Kidney glomerular epithelial cell (primary cell): Measurements from ENCODE around the gene HS3ST3A1.
A peak's percentile ranks its signal among the peaks of the same experiment; 100 is the strongest.

Experiments
- DNase-seq: peaks from one replicate; lab custom pipeline; 2025; lab: John Stamatoyannopoulos, UW

The HS3ST3A1 gene

DNA sequence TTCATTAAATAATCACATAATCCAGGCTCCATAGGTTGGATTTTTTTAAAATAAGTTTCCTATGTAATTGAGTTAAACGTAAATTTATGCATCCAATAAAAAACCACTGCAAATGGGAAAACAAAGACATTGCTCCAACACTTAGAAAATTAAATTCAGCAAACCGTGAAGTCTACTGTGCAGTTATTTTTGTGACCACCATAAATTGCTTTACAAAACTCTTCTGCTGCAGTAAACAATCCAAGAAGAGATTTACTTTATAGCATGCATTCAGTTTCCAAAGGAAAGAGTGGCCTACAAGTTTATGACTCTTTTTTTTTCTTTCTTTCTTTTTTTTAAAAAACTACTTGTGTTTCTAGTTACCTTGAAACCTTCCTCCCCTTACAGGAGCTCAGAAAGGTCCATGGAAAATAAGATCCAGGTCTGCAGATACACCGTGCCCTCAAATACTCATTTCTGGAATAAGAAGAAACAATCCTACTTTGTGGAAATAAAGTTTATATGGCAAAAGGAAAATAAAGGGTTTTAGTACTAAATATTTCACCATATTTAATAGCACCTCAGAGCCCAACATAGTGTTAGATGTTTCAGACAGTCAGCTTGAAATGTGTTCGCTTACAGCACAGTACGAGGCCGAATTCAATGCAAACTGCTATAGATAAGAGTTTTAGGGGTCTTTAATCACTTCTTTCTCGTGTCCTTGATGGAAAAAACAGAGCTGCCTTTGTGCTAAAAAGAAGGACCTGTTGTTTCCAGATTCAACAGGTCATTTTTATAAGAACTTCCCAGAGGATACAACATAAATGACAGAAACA lies 3.2 kb downstream of the HS3ST3A1 start:
- DNase-seq: no peak

DNA sequence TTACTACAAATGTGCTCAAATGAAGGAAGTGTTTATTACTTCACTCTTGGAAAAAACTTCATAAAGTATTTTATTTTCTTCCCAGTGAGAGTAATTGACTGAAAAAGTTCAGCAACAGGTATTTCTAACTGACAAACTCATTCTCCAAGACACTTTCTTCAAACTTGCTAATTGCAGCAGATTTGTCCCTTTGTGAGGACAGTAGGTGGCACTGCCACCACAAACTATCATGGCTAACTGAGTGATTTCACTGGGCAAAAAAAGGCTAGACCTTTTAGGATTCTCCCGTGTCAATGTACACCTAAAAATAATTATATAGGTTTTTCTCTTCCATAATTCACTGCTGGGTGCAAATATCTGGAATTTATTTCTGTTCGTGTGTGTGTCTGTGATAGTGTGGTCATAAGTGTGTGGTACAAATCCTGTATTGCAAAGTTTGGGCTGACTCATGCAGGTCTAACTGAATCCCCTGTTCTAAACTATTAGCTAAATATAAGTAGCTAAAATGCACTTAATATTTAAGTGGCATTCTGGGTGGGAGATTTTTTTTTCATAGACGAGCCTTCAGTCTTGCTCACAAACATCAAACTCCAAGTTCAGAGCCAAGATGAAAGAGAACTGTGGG lies 3.9 kb downstream of the HS3ST3A1 start:
- peak; percentile 35 for DNase-seq

DNA sequence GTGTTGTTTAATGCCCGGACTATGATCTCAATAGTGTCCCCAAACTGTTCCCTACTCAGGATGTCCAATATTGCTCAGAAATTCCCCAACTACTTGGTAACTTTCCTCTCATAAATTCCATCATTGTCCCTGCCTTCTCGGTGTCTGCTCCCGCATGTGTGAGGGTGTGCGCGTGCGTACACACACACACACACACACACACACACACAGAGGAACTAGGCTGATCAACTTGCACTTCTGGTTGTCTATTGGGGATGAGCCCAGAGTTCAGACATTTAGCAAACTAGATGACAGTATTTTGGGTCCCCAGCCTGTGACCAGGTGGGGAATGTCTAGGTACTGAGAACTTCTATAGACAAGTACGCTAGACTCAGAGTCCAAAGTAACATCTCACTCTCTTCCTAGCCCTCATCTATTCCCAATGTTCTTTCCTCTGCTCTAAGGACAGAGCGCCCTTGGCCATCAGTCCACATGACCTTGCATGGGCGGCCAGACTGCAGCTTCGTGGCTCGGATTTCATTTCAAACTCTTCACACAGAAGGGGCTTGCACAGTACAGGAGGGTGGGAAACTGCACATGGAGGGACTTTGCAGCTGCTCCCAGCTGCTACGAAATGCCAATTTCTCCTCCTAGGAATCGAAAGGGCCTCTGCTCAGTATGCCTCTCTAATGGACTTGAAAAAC lies 5.3 kb downstream of the HS3ST3A1 start:
- DNase-seq: no peak

DNA sequence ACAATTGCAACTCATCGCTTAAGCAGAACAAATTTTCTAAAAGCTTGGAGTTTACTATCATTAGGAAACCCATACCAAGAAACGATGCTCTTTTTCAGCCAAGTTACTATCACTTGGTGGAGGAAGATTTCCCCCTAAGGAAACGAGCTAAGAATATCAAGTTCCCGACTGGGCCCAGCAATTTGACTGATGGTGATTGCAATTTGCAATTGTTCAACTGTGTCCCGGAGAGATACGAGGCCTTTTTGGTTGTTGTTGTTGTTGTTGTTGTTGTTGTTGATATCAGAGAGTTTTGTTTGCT lies 6.2 kb downstream of the HS3ST3A1 start:
- no peak for DNase-seq

DNA sequence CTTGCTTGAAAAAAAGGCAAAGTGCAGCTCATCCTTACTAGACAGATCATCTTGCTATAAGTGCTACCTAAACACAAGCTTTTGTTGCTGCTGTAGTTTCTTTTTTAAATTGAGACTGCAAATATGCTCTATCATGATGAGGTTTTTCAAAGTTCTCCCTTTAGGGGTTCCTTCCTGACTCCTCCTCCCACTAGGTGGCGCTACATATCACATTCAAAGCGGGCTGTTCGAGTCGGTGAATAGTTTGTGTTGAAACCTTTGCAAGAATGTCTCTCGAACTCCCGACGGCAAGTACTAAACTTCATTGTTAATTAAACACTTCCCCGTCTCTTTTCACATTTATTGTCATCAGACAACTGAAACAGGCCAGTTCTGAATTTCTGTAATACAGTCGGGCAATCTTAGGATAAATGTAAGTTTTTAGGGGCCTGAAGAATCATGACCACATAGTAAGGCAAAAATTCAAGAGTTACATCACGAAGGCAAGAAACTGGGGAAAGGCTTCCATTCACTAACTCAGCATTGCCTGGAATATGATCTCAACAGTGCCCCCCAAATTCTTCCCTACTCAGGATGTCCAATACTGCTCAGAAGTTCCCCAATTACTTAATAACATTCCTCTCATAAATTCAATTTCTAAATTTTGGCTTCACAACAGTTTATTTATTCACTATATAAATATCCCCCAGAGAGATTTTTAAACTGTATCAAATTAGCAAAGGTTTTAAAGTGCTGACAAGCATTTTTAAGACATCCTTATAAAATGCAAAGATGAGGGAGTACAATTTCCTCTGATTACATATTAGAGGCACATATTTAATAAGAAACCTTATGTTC lies 6.7 kb downstream of the HS3ST3A1 start:
- peak; percentile 69 for DNase-seq

DNA sequence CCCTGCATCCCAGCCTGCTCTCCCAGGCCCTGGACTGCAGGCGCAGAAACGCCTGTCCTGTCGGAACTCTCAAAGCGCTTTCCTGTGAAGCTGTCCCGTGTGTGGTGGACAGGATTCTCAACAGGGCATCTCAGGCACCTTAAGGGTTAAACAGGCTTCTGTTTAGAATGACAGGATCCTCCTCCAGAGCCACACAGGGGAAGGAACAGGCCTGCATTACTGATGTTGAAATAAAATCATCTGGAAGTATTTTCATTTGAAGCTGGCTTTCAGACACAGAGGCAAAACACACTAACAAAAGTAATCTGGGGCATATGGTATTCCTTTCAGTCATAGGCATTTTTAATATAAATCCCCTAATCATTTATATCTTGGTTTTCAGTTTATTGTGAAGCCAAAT lies 7.4 kb downstream of the HS3ST3A1 start:
- DNase-seq: no peak

DNA sequence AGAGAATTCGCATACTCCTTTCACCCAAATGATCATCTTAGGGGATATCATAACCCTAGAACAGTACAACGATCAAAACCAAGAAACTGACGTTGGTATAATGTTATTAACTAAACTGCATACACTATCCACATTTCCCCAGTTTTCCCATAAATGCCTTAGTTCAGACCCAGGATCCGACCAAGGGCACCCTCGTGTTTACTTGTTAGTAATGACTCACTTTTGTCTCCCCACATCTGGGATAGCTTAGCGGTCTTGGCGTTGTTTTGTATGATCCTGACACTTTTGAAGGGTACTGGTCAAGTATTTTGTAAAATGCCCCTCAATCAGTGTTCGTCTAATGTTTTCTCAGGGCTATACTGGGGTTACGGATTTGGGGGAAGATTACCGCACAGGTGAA lies 8.0 kb downstream of the HS3ST3A1 start:
- no peak for DNase-seq

DNA sequence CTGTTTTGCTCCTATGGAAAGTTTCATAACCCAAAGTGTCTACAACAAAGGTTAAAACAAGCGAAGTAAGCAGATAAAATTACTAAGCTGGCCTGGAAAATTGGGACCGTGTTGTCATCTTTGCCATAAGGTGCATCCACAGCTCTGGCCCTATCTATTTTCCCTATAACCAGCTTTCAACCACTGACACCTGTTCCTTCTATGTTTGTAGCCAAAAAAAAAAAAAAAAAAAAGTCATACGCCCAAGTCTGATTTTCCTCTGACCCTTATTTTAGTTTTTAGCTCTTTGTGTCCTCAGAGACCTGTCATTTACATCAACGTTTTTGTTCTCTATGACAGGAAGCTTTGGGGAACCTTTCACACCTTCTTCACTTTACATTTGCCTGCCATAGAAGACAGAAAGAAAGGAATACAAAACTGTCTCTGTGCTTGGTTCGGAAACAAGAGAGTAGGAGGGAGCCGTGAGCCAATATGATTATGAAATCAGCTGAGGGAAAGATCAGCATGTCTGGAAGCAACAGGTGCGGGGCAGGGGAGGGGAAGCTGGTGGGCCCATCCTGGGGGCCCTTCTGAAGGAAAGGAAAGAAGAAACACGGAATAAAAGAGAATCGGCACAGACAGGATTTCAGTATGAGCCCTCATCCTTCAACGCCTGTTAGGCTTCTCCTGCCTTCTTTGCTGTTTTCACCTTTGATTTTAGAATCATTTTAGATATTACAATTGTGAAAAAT lies 8.5 kb downstream of the HS3ST3A1 start:
- no peak for DNase-seq

DNA sequence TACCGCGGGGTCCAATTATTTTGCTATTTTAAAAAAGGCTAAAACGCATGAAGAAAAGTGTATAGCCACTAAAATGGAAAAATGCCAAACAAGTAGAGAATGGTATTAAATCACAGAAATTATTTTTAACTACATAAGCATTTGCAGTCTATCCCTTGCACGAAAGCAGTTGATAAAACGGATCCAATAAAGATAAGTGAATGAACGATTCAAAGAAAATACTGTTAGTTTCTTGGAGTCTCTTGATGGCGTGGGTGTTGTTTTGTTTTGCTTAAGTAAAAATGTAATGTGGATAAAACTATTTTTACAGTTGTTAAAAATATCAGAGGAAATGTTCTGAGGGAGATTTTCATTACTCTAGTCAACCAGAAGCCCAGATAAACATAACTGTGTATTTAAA lies 9.3 kb downstream of the HS3ST3A1 start:
- no peak for DNase-seq

DNA sequence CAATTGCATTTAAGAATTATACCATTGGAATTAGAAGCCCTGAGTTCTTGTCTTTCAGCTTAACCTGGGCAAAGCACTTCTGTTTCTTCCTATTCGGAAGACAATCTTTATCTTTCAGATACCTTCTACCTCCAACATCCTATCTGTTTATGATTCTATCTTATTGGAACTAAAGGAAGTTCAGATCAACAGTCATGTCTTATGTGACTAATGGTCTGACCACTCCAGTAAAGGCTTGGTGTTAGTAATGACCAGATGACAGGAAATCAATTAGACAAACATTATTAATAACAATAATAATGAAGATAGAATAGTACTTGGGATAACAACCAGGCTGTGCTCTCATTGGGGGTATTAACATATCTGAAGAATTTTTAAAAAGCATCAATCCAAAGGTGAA lies 11.3 kb downstream of the HS3ST3A1 start:
- DNase-seq: peak; percentile 21

DNA sequence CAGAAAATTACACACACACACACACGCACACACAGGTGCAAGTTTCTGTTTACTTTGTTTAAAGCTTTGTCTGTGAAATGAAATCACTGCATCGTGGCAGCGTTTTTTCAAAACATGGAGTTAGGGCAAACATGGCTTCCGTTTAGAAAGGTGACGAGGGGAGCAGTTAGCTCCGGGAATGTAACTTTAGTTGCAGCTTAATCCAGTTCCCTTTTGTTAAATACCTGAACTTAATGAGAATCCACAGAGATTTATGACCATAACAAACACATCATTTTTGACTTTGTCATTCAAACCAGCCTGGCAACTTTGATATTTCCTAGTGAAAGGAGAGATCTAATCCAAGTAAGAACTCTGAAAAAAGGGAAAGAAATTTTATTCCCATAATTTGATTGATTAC lies 12.1 kb downstream of the HS3ST3A1 start:
- DNase-seq: no peak

DNA sequence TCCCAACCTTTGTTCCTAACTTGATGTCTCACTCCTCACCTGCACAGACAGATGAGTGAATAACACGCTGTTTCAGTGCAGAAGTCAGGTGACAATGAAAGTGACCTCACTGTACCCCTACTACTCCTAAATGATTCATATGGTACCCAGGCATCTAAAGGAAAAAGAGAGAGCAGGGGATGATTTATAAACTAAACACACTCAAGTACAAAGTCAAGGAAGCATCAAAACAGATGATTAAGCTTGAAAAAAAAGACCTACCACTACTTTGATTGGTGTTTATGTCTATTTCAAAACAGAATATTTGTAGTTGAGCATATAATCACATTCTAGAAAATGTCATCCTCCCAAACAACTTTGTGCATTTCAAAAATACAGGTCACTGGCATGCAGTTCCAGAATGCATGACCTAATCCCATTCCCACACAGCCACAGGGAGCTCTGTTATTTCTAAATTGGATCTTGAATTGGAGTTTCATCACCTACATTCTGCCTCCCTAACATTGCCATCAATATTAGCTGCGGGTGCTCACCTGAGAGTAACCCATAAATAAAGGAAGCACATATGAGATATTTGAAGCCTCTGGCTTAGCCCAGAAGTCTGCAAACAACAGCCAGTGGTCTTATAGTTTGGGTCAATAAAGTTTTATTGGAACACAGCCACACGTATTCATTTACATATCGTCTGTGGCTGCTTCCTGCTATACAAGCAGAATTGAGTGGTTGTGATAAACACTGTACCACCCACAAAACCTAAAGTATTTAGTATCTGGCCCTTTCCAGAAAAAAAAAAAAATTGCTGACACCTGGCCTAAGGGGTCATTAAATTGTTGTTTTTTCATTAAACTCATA lies 14.0 kb downstream of the HS3ST3A1 start:
- no peak for DNase-seq

DNA sequence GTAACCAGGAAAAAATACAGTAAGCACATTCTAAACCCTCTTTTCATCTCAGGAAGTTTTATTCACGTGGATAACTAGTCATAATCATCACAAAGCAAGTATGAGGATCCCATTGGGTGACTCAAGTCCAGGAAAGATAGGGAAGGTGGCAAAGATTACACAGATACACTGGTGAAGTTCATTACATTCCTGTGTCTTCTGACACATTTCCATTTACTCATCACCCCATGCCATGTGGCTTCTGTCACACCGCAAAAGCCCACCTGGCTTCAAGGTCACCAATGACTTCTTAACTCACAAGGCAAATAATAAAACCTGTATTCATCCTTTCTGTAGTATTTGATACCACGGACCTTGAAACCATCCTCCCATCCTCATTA lies 17.0 kb downstream of the HS3ST3A1 start:
- no peak for DNase-seq

DNA sequence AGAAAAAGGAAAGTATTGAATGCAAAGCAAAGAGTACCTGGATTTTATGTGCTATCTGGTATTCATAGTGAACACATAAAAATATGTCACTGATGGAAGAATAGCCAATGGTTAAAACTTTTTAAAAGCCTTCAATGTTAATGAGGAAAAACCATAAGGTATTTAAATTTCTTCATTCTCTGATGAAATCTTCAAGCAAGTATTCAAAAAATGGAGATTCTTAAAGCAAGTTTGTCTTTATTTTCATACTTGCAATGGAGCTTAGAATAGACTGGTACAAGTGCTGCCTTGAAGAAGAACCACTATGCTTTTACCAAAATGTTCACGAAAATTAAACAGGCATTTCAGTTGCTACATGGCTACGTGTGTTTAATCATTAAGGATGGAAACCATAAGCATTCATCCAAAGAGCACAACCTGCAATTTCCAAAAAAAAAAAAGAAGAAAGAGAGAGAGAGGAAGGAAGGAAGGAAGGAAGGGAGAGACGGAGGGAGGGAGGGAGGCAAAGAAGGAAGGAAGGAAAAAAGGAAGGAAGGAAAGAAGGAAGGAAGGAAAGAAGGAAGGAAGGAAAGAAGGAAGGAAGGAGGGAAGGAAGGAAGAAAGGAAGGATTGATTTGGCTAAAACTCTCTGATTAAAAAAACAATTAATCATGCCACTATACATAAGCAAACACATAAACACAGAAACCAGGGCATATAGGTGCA lies 17.6 kb downstream of the HS3ST3A1 start:
- DNase-seq: no peak

DNA sequence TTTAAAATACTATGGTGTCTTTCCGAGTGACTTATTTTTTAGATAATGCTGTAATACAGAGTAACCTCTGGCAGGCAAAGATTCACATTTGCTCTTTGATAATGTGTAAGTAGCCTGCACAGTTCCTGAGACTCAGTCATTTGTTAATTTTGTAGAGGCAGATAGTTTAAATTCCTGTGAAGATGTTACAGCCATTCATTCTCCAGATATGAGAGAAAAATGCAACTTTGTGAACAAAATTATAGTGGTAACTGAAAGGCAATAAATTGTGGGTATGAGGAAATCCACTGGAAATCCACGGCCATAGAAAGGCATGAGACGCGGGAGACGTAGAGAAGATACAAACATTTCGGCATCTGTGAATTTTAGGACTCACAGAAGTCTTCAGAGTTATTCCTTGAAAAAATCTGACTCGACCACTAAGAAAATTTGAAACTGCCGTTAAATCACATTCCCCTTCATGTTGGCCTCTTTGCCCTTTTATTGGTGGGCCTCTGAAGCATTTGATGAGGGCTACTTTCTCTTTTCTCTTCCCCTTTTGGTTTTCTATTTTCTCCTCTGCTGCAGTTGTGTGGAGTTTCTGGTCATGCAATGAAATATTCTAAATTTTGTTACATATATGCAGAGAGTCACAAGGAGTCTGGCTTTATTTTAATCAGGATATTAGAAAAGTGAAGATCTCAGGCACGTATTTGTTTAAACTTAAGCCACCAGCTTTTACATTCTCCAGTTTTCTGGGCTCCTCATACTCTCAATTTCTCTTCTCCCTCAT lies 18.8 kb downstream of the HS3ST3A1 start:
- no peak for DNase-seq

DNA sequence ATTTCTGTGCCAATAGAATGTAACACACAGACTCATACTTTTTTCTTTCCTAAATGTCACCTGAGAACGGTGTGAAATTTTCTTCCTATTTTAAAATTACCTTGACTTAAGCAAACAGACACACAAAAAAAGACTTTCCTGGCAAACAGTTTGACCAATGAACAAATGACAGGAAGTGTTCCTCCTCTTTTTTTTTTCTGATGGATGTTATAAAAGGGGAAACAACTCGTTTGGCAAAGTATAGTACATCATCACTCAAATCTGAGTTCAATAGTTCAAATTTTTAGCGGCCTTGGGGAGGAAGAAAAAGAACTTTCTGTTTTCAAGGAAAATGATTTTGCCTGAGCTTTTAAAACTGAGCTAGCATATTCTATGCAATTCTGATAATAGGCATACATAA lies 19.8 kb downstream of the HS3ST3A1 start:
- DNase-seq: no peak

DNA sequence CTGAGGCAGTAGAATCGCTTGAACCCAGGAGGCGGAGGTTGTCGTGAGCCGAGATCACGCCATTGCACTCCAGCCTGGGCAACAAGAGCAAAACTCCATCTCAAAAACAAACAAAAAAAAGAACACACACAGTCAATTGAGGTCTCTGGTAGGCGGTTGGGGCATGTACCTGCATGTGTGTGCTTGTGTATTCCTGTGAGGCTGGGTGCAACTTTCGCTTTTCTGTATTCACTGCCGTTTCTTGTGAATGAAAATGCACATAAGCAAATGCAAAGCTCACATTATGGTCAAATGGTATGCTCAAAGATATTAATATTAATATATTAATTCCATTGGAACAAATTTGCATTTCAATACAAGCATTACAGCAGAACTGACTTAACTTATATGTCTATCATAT lies 20.9 kb downstream of the HS3ST3A1 start:
- no peak for DNase-seq

DNA sequence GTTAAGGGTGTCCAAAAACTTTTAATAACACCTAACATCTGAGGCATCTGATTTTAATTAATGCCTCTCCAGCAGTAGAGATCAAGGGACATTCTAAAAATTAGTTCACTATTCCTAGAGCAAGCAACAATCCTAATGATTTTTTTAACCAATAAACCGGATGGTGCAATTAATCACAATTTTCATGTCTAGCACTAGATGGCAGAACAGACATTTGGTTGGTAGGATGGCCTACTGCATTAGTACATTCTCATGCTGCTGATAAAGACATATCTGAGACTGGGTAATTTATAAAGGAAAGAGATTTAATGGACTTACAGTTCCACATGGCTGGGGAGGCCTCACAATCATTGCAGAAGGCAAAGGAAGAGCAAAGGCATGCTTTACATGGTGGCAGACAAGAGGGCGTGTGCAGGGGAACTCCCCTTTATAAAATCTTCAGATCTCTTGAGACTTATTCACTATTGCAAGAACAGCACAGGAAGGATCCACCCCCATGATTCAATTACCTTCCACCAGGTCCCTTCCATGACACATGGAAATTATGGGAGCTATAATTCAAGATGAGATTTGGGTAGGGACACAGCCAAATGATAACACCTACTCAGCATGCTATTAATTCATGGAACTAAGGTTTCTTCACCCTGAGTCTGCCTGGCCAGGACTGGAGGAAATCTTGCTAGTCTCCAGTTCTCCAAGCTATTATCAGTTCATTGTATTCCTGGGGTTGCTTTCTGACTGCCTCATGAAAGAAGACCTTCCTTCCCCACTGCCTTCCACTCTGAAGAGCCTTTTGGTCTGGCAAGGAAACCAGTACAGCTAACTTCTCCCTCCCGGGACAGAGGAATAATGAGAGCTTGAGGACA lies 24.8 kb downstream of the HS3ST3A1 start:
- no peak for DNase-seq
